Transverse colon (tissue), 4 donors: ENCODE measurements around the gene ROR1. TPM values are rescaled to one million over a fixed set of nuclear protein-coding genes. Genes with fewer than 3 reads are reported as not detected.

Source experiments
- DNase-seq: peaks from one replicate; pipeline ENCODE4 v3.0.0-alpha.2; 2019
- H3K27ac ChIP-seq, 4 donors: fragments of 200-600 bp; sonication (generic); 2 replicates each; pipeline ENCODE4 v1.5.1; 2016 to 2018; ENCODE audit warnings: inconsistent platforms in 4 of 4
- H3K27me3 ChIP-seq: fragments of 200-600 bp; sonication (generic); 2 replicates; pipeline ENCODE4 v1.5.1; 2017; ENCODE audit warnings: inconsistent platforms
- H3K36me3 ChIP-seq, 4 donors: fragments of 200-600 bp; sonication (generic); 2 replicates each; pipeline ENCODE4 v1.5.1; 2017 to 2019; ENCODE audit warnings: inconsistent platforms in 4 of 4
- H3K4me1 ChIP-seq, 4 donors: fragments of 200-600 bp; sonication (generic); 2 replicates each; pipeline ENCODE4 v1.5.1; 2017 to 2020; ENCODE audit warnings: inconsistent platforms in 4 of 4
- H3K4me3 ChIP-seq, 4 donors: fragments of 200-600 bp; sonication (generic); 1 replicate in 1 of 4; 2 replicates in 3 of 4; pipeline versions ENCODE4 v1.5.1 to v1.6.1; 2017 to 2019; ENCODE audit warnings: inconsistent platforms in 4 of 4
- H3K9me3 ChIP-seq, 2 donors: fragments of 200-600 bp; sonication (generic); 2 replicates each; pipeline ENCODE4 v1.5.1; 2017 to 2019; ENCODE audit warnings: inconsistent platforms in 2 of 2
- EP300 ChIP-seq: sonication (generic); formaldehyde crosslinking; IDR thresholded peaks from one replicate; pipeline ENCODE4 v1.6.1; 2017; ENCODE audit warnings: antibody characterized with exemption, low read depth
- POLR2A ChIP-seq: fragments of 450-650 bp; IDR thresholded peaks from one replicate; pipeline ENCODE4 v1.6.1; 2016; ENCODE audit warnings: antibody characterized with exemption, mild to moderate bottlenecking, moderate library complexity
- POLR2AphosphoS5 ChIP-seq, 3 donors: sonication (generic); formaldehyde crosslinking; IDR thresholded peaks; one replicate each; pipeline ENCODE4 v1.6.1; 2016; ENCODE audit warnings: antibody characterized with exemption in 3 of 3
- WGBS, 2 donors: methylation state at CpG; one replicate each; pipeline ENCODE4 v1.1.5; 2018; ENCODE audit warnings: low coverage in 1 of 2; 5-methylcytosine and 5-hydroxymethylcytosine counted together
- in situ Hi-C, 4 donors: fragments of 200-750 bp; cut with MboI; loops; one replicate each; pipeline versions ENCODE4 v1.15.0 to v1.15.1; 2017; ENCODE audit warnings: low sequenced_read_pairs in 3 of 4, low pct_ligation_motif_present in 1 of 4, low pct_unique_long_range_greater_than_20kb in 1 of 4
- intact Hi-C: fragments of 100-400 bp; cut with DNase I; formaldehyde crosslinking; loops from one replicate; pipeline ENCODE4 v1.15.1; 2023; ENCODE audit warnings: low total_unique reads
- total RNA-seq, 4 donors: library from RNA; depleted of rRNA; stranded (reverse); fragments of >200 nt; gene quantifications; one replicate each; pipeline ENCODE4 v1.1.0, GENCODE V29; 2016
- TF ChIP-seq, protein P1 (sequence below), 5 experiments: fragments of 200-600 bp in 3 of 5; fragments of 450-650 bp in 2 of 5; sonication (generic) in 3 of 5; IDR thresholded peaks; 1 replicate in 2 of 5; 2 replicates in 3 of 5; pipeline ENCODE4 v1.5.1; 2016 to 2017; ENCODE audit warnings: antibody characterized with exemption in 5 of 5, inconsistent platforms in 3 of 5, mild to moderate bottlenecking in 2 of 5, moderate library complexity in 1 of 5

Gene ROR1
- total RNA-seq, 4 donors from 2014 or later, result 3.0 to 6.7 (median 4.6) TPM

DNA sequence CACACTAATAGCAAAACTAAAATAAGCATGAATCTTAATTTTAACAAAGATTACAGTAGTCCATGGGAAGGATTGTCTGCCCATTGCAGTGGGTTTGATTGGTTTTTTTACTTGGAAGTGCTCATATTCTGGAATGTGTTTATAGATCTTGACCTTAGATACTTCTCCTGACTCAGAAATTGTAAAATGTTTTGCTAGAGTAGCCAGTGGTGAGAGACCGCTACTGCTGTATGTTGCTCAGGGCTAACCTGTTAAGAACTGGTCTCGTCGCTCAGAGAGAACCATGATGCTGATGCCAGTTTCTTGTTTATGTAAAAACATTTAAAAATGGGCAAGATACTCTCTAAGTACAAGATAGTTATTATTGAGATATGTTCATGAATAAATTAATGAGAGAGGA, 99.9 kb downstream of the ROR1 start:
- Histone ChIP-seq H3K27me3 (no peaks in the 10 kb centered on the region), H3K4me3 (no peak overlapping the region), H3K27ac (peak overlapping the region in 2 of 4 donors; percentile 26 to 36), H3K4me1 (peaks cover 0 to 16% (median 7%) of the 10 kb centered on the region in 4 donors), H3K9me3 (no peaks in the 10 kb centered on the region), H3K36me3 (no peaks in the 10 kb centered on the region)
- TF ChIP-seq POLR2A, result no peak
- intact Hi-C loops, result no loop called here
- in situ Hi-C loops, result no loop called here
- WGBS, 2 donors, result 58 to 85% methylated on average over 3 of the region's 3 CpGs
- no peak for DNase-seq

DNA sequence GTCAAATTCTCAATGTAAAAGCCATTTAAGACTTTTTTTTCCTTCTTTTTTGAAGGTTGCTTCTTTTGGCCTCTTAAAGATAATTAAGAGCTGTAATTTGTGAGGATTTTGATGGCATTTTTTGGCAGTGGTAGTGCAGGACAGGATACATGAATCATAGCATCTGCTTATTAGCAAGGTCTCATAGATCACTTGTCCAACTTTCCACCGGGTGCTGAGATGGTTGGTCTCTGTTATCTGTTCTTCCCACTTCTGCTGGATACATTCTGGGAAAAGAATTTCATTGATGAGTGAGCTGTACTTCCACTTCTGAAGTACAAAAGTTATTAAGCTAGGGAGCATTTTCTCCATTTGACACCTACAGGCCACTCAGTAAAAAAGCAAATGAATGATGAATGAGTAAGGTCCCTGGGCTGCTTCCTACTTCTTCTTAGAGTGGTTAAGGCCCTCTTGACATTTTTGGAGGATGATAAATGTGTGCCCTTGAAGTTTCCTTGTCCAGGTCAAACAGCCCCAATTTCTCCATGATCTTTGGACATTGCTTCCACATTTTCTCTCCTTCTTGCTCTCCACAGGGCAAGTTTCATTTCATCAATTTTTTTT, 100.6 kb downstream of the ROR1 start:
- Histone ChIP-seq H3K9me3 (no peaks in the 10 kb centered on the region), H3K4me1 (peaks cover 0 to 16% (median 7%) of the 10 kb centered on the region in 4 donors), H3K27me3 (no peaks in the 10 kb centered on the region), H3K4me3 (no peak overlapping the region), H3K27ac (peak overlapping the region in 2 of 4 donors; percentile 26 to 36), H3K36me3 (no peaks in the 10 kb centered on the region)
- TF ChIP-seq POLR2A (no peak), EP300 (no peak), POLR2AphosphoS5 (IDR thresholded peaks at IDR 0.05) (no peak)
- TF ChIP-seq, protein P1, sequence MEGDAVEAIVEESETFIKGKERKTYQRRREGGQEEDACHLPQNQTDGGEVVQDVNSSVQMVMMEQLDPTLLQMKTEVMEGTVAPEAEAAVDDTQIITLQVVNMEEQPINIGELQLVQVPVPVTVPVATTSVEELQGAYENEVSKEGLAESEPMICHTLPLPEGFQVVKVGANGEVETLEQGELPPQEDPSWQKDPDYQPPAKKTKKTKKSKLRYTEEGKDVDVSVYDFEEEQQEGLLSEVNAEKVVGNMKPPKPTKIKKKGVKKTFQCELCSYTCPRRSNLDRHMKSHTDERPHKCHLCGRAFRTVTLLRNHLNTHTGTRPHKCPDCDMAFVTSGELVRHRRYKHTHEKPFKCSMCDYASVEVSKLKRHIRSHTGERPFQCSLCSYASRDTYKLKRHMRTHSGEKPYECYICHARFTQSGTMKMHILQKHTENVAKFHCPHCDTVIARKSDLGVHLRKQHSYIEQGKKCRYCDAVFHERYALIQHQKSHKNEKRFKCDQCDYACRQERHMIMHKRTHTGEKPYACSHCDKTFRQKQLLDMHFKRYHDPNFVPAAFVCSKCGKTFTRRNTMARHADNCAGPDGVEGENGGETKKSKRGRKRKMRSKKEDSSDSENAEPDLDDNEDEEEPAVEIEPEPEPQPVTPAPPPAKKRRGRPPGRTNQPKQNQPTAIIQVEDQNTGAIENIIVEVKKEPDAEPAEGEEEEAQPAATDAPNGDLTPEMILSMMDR (IDR thresholded peaks at IDR 0.05), result no peak
- WGBS, 2 donors, result 57% methylated on average over 1 of the region's 1 CpG
- no peak for DNase-seq
- in situ Hi-C loops (no loop called here), intact Hi-C loops (no loop called here)

DNA sequence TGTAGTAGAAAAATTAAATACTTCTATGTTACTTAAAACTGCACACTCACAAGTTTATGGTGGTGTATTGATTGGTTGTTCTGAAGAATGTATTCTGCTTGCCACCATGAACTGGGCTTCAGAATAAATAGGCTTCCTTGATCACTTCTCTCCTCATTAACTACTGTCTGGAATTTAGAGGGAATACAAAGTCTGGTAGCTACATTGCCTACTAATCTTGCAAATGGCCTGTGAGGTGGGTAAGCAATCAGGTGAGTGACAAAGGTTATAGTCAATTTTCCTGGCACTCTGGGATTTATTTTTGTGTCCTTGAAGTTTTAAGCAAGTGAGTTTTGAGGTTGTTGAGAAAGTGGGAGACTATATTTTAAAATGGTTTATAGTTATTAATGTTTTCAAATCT, 101.8 kb downstream of the ROR1 start:
- Histone ChIP-seq H3K9me3 (no peaks in the 10 kb centered on the region), H3K27me3 (no peaks in the 10 kb centered on the region), H3K4me1 (peaks cover 0 to 16% (median 7%) of the 10 kb centered on the region in 4 donors), H3K27ac (no peak overlapping the region), H3K4me3 (no peak overlapping the region), H3K36me3 (no peaks in the 10 kb centered on the region)
- TF ChIP-seq, protein P1 (IDR thresholded peaks at IDR 0.05), result no peak
- no peak for TF ChIP-seq EP300
- no peak for TF ChIP-seq POLR2AphosphoS5 (IDR thresholded peaks at IDR 0.05)
- TF ChIP-seq POLR2A, result no peak
- no peak for DNase-seq
- in situ Hi-C loops (no loop called here), intact Hi-C loops (no loop called here)

DNA sequence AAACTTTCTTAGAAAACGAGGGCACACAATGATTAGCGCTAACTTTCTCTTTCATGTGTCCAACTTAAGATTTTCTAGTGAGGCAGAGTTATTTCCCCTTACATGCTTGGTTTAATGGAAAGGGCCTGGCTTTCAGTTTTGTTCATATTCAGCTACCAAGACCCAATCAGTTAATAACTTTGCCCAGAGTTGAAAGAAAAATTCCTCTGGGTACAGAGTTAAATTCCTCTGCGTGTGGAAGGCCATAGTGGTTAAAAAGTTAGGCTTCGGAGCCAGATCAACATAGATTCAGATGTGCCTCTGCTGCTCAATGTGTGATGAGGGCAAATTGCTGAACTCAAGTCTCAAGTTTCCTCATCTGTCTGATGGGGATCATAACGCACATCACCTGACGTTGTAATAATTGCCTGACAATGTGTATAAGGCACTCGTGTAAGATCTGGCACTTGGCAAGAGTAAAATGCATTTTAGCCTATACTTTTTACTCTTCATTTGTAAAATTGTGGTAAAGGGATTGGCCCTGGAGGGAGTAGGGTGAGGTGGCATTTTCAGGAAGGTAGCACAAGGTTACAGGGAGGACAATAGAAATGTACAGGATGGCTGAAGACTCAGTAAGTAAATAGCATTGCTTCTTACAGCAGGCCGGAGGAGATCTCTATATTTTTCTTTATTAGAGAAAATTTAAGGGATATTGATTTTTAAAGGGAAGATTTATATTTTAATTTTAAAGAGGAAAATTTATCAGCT, 103.4 kb downstream of the ROR1 start:
- intact Hi-C loops (no loop called here), in situ Hi-C loops (no loop called here)
- DNase-seq, result no peak
- no peaks in the 10 kb centered on the region for H3K27me3 ChIP-seq
- H3K36me3 ChIP-seq, result no peaks in the 10 kb centered on the region
- no peaks in the 10 kb centered on the region for H3K9me3 ChIP-seq
- 61 to 79% methylated on average over 5 to 8 of the region's 8 CpGs for WGBS, 2 donors
- TF ChIP-seq EP300, result no peak
- peak overlapping the region in 1 of 4 donors; percentile 24 for H3K27ac ChIP-seq
- no peak overlapping the region for H3K4me3 ChIP-seq
- H3K4me1 ChIP-seq, result peaks cover 0 to 16% (median 7%) of the 10 kb centered on the region in 4 donors

DNA sequence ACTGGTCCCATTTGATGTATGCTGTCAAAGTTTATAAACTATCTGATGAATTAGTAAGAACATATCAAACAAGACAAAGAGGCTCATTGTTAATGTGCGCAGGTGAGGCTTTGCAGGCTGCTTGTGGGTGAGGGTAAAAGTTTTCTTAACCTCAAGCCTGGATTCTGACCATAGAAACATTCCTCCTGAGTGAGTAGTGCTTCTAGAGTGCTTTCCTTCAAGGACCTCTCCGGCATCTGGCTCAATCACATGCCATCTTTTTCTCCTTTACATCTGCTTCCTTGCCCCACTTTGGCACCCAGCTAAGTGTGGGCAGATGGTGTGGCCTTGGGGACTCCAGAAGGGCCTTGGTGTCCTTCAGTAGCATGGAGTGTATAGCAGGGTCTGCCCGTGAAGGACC, 104.0 kb downstream of the ROR1 start:
- TF ChIP-seq, protein P1 (IDR thresholded peaks at IDR 0.05), result no peak
- TF ChIP-seq POLR2AphosphoS5 (IDR thresholded peaks at IDR 0.05) (no peak), POLR2A (no peak), EP300 (no peak)
- Histone ChIP-seq H3K36me3 (no peaks in the 10 kb centered on the region), H3K4me3 (no peak overlapping the region), H3K27me3 (no peaks in the 10 kb centered on the region), H3K4me1 (peaks cover 0 to 16% (median 7%) of the 10 kb centered on the region in 4 donors), H3K9me3 (no peaks in the 10 kb centered on the region), H3K27ac (no peak overlapping the region)
- 67 to 85% methylated on average over 1 to 3 of the region's 3 CpGs for WGBS, 2 donors
- DNase-seq, result no peak
- in situ Hi-C loops (no loop called here), intact Hi-C loops (no loop called here)
